A204.1 (cell line): ENCODE results near the gene TRIM31.

Source experiments
- FAIRE-seq: peaks from 2 replicates; lab custom pipeline; 2012; peaks lifted over from hg19 to GRCh38; lab: Jason Lieb, UNC

Gene TRIM31

GRCh38 chr6:30112402-30112994, 392 bp downstream of the TRIM31 start:
- no peak for FAIRE-seq

- no peak for FAIRE-seq
These were observed 1.5 kb downstream of the TRIM31 start for GRCh38 chr6:30111266-30111856.

- no peak for FAIRE-seq
These were observed 8.2 kb downstream of the TRIM31 start for GRCh38 chr6:30104661-30105060.

- FAIRE-seq, result no peak
These were observed 9.1 kb downstream of the TRIM31 start for GRCh38 chr6:30103872-30104179.

GRCh38 chr6:30102970-30103871, 9.7 kb downstream of the TRIM31 start:
- FAIRE-seq, result no peak

GRCh38 chr6:30102414-30102969, 10.4 kb downstream of the TRIM31 start:
- FAIRE-seq, result no peak

- no peak for FAIRE-seq
These were observed 11.2 kb downstream of the TRIM31 start for GRCh38 chr6:30101444-30102413.

GRCh38 chr6:30100585-30101443, 12.1 kb downstream of the TRIM31 start:
- FAIRE-seq, result no peak

- FAIRE-seq, result no peak
These were observed 12.7 kb downstream of the TRIM31 start for GRCh38 chr6:30100154-30100553.

GRCh38 chr6:30097902-30098768, 14.8 kb downstream of the TRIM31 start:
- no peak for FAIRE-seq

GRCh38 chr6:30096829-30097228, 16.1 kb downstream of the TRIM31 start:
- FAIRE-seq, result no peak

- FAIRE-seq, result no peak
These were observed 18.8 kb downstream of the TRIM31 start for GRCh38 chr6:30093951-30094661.

- FAIRE-seq, result no peak
These were observed 19.9 kb downstream of the TRIM31 start for GRCh38 chr6:30092852-30093543.

GRCh38 chr6:30091577-30092381, 21.1 kb downstream of the TRIM31 start:
- FAIRE-seq, result no peak

- FAIRE-seq, result no peak
These were observed 25.0 kb downstream of the TRIM31 start for GRCh38 chr6:30087876-30088275.

GRCh38 chr6:30077218-30077617, 35.7 kb downstream of the TRIM31 start:
- FAIRE-seq, result no peak

- FAIRE-seq, result no peak
These were observed 36.8 kb downstream of the TRIM31 start for GRCh38 chr6:30075790-30076732.
